Muscle of arm (tissue), 12 donors: ENCODE results near the gene MYCBP2. TPM values are rescaled to one million over a fixed set of nuclear protein-coding genes. Genes with fewer than 3 reads are reported as not detected.
"Not testable (repeated sequence)": the region's sequence is repeated elsewhere in the genome, so short reads cannot be mapped to it uniquely, and the experiment has no call there.

ENCODE experiments used
- DNase-seq: peaks from one replicate; pipeline ENCODE4 v3.0.0-alpha.2; 2013
- polyA plus RNA-seq, 12 donors: library from polyadenylated mRNA; unstranded; fragments of 120-200 nt; gene quantifications; one replicate each; pipeline ENCODE4 v1.2.1, GENCODE V29; 2013; ENCODE audit not compliant: insufficient read length in 12 of 12

Gene MYCBP2
- polyA plus RNA-seq, 12 donors = 39.5 to 66.9 (median 51.0) TPM; not detected in 1

DNA sequence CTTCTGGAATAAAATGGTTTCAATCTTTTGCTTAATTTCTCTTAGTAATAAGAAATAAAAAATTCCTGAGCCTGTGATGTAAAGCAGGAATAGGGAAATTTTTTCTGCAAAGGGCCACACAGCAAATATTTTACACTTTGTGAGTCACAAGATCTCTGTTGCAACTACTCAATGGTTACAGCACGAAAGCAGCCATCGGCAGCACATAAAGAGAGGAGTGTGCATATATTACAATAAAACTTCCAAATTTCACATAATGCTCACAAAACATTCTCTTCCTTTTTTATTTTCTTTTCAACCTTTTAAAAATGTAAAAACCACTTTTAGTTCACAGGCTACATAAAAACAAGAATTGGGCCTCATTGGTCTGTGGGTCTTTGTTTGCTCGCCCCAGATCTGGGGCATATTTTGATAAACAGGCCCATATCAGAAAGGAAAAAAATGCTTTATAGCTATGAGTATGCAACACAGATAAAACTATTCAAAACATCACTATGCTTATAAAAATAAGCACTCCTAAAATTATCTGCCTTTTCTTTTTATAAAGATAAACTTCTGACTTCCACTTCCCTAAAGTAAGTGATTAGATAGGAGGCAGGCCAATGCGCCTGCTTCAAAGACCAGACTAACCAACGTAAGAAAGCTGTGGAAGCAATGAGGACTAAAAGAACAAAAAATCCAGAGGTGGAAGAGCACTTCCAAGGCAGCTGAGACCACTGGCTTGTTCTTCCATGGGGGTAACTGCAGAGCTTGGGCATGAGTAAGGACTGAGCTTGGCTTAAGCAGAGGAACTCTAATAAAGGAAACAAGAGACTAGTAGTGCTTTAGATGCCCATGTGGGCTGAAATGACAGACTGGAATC is 26.5 kb downstream of the MYCBP2 start:
- no peak for DNase-seq

DNA sequence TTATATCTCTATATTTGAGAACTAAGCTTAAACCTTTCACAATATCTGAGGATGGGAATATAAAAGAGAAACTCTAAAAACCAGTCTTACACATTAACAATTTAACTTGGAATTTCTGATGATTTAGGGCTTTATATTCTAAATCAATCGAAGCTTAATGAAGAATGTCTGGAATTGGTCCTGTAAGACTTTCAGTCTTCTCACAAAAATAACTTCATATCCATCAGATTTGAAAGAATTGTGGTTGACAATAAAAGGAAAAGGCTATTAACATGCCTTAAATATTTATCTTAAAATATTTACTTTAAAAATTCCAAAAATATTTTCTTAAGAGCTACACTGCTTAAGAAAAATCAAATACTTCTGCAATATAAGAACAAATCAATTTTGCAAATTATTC is 27.3 kb downstream of the MYCBP2 start:
- no peak for DNase-seq

DNA sequence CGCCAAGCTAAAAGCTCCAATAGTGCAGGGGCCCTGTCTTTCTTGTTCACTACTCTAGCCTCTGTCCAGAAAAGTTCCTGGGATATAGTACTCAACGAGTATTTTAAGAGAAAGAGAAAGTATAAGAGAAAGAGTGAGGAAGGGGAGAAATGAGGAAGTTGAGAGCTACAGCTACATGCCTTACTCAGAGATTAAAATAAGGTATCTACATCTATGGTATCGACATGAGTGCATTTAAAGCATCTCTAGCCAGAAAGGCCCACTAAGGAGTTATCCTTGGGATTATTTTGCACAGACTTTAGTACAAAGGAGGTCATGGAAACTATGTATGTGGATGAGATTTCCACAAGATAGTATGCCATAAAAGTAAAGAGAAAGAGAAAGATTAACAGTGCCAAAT is 28.5 kb downstream of the MYCBP2 start:
- DNase-seq = no peak

DNA sequence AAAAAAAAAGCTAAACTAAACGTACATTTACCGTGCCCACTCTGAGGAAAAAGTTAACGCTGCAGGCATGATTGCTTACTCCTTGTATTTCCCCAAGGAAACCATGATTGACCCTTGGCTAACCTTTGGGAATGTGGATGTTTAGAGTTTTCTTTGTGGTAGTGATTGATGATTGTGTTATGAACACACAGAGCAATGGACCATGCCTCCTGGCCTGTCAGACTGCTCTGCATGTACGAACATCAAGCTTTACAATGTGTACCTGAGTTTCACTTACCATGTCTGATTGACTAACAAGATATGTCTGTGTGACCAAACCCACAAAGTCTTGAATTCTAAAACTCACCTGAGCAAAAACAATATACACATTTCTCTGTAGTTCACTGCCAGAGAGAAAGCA is 35.1 kb downstream of the MYCBP2 start:
- no peak for DNase-seq

DNA sequence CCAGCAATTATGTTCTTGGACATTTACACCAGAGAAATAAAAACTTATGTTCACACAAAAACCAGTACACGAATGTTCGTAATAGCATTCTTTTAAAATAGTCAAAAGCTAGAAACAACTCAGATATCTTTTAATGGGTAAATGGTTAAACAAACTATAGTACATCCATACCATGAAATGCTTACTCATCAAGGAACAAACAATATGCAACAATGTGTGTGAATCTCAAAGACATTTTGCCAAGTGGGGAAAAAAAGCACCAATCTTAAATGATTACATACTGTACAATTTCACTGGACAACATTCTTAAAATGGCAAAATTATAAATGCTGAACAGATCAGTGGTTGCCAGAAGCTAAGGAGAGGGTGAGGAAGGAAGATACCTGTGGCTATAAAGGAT is 36.6 kb downstream of the MYCBP2 start:
- DNase-seq = no peak

DNA sequence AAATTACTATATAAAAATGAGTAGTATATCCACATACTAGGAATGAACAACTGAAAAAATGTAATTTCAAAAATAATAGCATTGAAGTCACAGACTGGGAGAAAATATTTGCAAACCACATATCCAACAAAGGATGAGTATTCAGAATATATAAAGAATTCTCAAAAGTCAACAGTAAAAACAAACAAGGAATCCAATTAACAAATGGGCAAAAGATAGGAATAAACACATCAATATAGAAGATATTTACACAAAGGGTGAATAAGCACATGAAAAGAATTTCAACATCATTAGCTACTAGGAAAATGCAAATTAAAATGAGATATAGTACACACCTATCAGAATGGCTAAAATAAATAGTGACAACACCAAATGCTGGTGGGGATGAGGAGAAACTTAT is 37.0 kb downstream of the MYCBP2 start:
- DNase-seq = no peak

DNA sequence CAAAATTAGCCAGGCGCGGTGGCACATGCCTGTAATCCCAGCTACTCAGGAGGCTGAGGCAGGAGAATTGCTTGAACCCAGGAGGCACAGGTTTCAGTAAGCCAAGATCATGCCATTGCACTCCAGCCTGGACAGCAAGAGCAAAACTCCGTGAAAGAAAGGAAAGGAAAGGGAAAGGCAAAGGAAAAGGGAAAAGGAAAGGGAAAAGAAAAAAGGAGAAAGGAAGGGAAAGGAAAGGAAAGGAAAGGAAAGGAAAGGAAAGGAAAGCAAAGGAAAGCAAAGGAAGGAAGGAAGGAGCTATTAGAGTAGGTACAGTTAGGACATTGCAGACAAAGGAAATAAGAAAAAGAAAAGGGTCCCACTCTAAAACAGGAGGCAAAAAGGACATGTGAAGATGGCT is 41.3 kb downstream of the MYCBP2 start:
- DNase-seq = not testable (repeated sequence)

DNA sequence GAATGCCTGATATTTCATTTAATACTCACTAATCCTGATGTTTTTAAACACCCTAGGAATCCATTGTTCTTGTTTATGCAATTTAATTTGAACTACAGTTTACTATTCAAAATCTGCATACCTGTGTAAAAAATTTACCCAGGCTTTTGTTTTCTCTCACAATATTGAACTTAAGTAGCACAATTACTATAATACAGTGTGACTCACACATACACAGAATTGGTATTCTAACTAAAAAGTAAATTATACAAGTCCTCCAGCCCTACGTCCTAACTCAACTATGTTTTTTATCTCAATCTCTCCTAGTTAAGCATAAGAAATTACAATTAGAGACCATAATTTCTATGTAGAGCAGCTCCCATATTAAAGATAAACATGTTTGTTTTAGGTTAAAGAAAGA is 41.8 kb downstream of the MYCBP2 start:
- no peak for DNase-seq

DNA sequence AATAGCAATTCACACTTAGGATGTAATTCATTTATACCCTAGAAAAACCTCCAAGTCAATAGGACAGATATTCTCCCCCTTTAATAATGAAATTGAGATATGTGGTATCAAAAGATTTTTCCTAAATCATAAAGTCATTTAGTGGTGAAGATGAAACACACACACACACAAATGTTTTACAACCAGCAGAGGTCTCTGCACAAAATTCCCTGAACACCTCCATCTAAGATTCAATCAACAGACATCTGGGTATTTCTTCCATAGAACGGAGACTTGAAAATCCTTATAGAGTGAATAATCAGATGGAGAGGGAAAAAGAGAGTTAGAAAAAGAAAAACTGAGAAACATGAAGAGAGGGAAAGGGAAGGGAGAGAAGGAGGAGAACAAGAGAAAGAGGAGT is 52.8 kb downstream of the MYCBP2 start:
- no peak for DNase-seq

DNA sequence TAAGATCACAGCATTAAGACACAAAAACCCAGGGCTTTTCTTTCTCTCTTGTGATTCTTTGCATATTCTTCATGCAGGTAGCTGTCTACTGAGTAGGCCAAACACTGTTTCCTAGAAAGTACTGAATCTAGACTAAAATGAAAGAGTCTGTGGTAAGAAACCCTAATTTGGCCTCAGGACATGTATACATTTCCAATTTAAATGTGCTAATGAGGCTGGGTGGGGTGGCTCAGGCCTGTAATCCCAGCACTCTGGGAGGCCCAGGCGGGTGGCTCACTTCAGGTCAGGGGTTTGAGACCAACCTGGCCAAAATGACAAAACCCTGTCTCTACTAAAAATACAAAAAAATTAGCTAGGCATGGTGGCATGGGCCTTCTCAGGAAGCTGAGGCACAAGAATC is 57.8 kb downstream of the MYCBP2 start:
- DNase-seq = no peak

DNA sequence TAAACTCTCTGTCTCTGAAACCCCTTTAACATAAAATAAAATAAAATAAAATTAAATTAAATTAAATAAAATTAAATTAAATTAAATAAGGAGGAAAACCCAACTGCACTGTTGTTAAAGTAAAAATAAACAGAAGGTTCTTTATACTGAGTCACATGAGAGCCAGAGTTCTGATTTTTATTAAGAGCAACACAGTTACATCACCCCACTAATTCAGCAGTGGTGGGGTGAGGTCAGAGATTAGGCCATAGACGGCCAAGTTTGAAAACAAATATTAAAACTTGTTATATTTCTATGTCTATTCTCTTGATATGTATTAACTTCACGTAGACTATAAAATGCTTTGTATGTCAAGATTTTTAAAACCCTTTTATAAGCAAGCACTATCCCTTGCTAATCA is 59.5 kb downstream of the MYCBP2 start:
- no peak for DNase-seq

DNA sequence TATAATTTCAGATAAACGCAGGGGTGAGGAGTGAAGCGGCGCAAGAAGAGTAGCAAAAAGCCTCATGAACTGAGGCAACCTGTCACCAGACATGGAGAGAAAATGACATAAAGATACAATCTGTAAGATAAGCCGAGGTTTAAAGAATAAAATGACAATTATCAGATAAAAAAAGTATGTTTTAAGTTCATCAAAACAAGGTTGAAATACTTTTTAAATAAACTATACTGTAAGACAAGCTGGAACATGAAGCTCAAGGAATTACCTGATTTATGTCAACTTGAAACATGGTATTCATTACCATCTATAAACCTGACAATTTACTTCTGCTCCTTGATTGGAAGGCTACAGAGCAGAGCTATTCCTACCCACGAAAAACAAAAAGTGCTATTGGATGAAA is 61.6 kb downstream of the MYCBP2 start:
- DNase-seq = no peak

DNA sequence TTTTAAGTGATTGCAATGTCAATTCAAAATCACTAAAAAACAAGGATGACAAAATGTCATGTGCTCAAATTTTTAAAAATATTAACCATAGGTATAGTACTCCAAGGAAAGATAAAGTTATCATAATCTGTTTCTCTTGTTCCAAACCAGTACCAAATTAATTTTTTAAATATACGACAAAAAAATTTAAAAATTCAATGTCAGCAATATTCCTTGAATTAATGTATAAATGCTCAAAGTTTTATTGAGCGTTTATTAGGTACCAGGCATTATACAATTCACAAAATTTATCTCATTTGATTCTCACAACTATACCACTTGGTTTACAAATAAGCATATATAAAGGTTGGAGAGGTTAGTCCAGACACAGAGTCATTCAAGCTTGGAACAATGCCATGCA is 64.7 kb downstream of the MYCBP2 start:
- no peak for DNase-seq

DNA sequence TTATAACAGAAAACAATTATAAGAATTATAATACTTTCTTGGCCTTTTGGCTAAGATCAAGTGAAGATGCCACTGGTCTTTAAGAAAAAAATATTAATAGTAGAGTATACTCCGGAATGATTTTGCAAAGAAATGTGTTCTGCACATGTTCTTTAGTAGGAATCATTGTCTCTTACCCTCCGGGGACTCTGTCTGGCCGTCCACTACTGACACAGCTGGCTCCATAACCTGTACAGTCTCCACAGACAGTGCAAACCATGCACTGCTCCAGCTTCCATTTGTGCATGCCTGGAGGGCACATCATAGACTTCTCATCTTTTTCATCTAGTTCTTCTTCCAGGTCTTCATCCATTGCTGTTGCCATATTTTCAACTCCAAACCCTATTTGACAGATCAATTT is 75.9 kb downstream of the MYCBP2 start:
- no peak for DNase-seq

DNA sequence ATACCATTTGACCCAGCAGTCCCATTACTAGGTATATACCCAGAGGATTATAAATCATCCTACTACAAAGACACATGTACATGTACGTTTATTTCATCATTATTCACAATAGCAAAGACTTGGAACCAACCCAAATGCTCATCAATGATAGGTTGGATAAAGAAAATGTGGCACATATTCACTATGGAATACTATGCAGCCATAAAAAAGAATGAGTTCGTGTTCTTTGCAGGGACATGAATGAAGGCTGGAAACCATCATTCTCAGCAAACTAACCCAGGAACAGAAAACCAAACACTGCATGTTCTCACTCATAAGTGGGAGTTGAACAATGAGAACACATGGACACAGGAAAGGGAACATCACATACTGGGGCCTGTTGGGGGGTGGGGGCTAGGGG is 81.7 kb downstream of the MYCBP2 start:
- not testable (repeated sequence) for DNase-seq

DNA sequence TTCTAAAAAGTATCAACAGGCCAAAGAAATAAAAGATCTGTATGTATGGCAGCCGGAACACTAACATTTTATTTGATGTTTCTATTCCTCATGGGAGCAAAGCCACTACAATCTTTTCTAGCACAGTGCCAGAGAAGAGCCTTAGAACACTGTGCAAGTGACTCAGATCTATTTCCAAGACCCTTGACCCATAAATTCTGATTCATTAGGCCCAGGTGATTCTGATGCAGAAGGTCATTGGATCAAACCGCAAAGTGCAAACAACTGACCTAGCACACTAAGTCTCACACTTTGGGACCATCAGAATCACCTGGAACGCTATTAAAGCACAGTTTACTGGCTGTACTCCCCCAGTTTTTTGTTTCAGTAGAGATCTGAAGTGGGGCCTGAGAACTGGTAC is 87.6 kb downstream of the MYCBP2 start:
- DNase-seq = no peak

DNA sequence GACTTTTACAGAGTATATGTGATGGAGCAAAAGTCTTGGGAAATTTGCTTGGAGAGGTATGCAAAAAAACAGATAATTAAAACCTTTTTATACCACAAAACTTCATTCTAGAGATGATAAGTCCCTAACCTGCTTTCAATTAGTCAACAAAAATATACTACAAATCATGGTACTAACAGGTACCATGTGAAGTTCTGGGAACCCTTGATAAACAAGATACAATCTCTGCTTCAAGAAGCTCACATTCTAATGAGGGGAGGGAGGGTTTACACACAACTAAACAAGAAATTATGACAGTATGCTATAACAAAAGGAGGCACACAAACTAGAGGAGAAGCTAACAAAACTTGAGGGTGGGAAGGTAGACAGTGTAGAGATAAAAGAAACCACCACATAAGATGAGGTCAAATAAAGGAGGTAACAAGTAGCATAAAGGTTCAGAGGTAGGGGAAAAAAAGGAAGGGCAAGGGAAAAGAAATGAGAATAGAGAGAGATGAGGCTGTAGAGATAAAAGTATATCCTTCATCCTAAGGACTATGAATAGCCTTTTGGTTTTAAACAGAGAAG is 91.4 kb downstream of the MYCBP2 start:
- DNase-seq = no peak

DNA sequence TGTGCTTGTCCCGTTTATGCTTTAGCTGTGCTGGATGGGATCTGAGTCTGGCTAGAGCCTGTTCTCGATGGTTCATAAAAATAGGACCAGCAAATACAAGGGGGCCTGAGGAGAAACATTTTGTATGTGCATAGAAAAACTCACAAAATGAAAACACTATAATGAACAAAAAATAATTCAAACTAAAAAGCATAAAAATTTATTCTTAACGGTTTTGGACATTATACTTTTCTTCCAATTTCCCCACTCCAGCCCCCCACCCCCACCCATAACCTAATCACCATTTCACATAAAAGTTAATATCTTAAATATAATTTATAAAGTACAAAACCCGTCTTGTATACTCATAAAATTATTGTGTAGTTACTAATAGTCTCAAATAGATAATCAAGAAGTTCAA is 93.7 kb downstream of the MYCBP2 start:
- no peak for DNase-seq

DNA sequence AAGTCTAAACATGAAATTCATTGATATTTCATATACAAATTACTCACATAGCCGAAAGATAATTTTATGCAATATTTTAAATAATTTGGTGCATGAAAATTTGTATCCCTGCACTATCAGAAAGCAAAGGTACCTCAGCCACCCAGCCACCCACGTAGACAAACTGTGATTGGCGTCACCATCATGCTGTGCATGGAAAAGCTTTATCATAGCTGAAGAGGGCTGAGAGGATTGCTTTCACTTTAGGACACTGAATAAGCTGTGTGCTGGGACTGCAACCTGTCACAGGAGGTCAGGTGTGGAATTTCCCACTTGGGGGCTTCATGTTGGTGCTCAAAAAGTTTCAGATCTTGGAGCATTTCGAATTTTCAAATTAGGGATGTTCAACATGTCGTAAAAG is 96.3 kb downstream of the MYCBP2 start:
- no peak for DNase-seq

DNA sequence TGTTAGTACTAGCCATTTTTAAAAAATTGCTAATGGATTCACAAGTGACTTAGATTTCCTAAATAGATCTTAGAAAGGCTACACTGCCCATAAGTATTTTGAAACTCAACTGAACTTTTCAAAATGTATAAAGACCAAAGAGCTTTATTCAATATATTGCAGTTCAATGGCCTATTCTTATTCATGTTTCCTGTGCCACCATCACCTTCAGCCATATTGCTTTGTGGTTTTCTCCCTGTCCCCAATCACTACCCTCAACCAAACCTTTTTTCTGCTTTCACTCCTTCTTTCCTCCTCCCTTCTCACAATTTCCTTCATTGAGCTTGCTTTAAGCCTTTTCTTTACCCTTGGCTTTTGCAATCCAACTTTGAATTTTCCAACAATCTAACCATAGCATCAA is 100.9 kb downstream of the MYCBP2 start:
- DNase-seq = no peak

DNA sequence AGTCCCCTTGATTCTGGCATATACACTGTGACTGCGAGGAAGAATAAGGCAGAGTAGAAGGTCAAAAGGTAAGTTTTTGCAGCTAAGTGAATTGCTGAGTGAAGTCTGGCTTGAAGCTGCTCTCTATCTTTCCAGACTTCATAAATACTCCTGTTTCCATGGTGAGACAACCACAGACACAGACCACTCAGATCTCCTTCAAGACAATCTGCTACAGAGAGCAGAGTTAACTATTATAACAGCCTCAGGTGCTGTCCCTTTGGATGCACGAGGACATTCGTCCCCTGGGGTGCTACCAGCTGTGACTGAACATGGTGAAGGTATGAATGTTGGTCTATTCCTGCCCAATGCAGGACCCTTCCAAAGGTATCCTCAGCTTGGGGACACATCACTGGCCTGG is 104.0 kb downstream of the MYCBP2 start:
- no peak for DNase-seq

DNA sequence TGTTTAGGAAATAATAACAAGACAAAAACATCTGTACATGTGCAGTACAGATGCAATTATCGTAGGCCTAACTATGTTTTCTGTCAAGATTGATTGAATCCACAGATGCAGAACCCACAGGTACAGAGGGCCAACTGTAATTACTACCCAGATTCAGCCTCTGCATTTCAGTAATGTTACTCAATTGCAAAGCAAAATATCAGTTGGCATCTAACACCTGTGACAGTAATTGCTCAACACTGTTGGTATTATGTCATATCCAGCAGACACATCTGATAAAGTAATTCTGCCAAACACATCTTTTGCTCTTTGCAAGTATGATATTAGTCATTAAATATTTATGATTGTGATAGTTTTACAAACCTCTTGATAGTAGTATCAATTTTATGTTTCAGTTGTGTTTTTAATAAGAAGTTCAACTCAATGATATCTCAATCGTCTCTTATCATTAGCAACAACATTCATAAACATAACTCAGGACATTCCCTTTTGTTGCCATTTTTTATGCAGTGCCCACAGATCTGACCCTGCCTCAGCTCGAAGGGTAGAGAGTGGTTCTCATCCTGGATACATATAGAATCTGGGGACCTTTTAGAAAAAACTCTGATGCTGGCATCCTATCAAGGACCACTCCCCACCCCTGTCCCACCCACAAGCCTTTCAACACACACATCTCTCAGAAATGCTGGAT is 104.7 kb downstream of the MYCBP2 start:
- DNase-seq = no peak

DNA sequence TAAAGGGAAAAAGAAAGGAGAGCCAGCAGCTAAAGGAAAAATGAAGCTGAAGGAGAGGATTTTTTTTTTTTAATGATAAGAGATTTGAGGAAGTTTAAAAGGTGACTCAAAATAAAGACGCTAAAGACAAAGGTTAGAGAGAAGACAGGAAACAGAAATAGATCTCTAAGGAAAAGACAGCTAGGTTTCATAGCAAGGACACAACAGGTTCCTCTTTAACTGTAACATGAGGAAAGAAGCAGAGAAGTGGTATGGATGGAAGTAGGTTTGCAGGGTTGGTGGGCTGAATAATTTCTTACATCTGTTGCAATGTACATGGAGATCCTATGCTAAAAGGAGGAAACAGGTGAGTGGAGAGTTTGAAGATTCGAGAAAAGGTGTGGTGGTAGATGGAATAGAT is 107.5 kb downstream of the MYCBP2 start:
- no peak for DNase-seq
